A549 (cell line): ENCODE results near the gene CNP.

ENCODE experiments used
- CEBPB ChIP-seq, 2 experiments: fragments of >200 bp in 1 of 2; sonication (Bioruptor Twin) in 1 of 2; formaldehyde crosslinking in 1 of 2; IDR thresholded peaks; 2 replicates each; pipeline ENCODE4 v1.6.1; 2012 to 2016
- EHMT2 ChIP-seq: fragments of 200-600 bp; sonication (generic); IDR thresholded peaks from 2 replicates; pipeline ENCODE4 v1.6.1; 2016; ENCODE audit warnings: antibody characterized with exemption, low read depth, mild to moderate bottlenecking, moderate library complexity
- ELK1 ChIP-seq: fragments of 150-350 bp; IDR thresholded peaks from 2 replicates; pipeline ENCODE4 v1.6.1; 2014; ENCODE audit warnings: low read depth, mild to moderate bottlenecking, low read length
- POLR2A ChIP-seq: IDR thresholded peaks from 2 replicates; pipeline ENCODE4 v1.6.1; 2012; ENCODE audit warnings: mild to moderate bottlenecking, low read length

GRCh38 chr17:41932816-41933389 is 33.7 kb upstream of the CNP start:
- TF ChIP-seq POLR2A (no peak), ELK1 (no peak), CEBPB (IDR thresholded peaks at IDR 0.05) (no peak), EHMT2 (no peak)
